Measurements from ENCODE around the gene AKAP7.

The AKAP7 gene

GRCh38 chr6:131169613-131170012 lies 34.3 kb downstream of the AKAP7 start:
- Histone ChIP-seq H3K36me3 (no peaks in the 10 kb centered on the region), H3K27me3 (ENCODE audit: insufficient read depth, low read depth, severe bottlenecking) (no peaks in the 10 kb centered on the region), H3K4me3 (ENCODE audit: low read depth, low read length) (no peak overlapping the region), H3K27ac (no peak overlapping the region), H3K9me3 (ENCODE audit: severe bottlenecking) (no peaks in the 10 kb centered on the region)
- DNase-seq, result no peak
- no peak for TF ChIP-seq CTCF (IDR thresholded peaks at IDR 0.05; ENCODE audit: low read depth, low read length)

DNA sequence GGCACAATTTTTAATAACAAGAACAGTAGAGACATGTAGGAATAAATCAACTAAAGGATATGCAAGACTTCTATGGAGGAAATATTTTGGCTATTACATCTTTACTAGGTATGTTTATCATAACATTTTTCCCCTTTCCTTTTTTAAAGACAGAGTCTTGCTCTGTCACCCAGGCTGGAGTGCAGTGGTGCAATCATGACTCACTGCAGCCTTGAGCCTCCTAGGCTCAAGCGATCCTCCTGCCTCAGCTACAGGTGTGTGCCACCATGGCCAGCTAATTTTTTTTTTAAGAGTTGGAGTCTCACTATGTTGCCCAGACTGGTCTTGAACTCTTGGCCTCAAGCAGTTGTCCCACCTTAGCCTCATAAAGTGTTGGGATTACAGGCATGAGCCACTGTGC lies 37.0 kb downstream of the AKAP7 start:
- Histone ChIP-seq H3K27me3 (ENCODE audit: insufficient read depth, low read depth, severe bottlenecking) (no peaks in the 10 kb centered on the region), H3K9me3 (ENCODE audit: severe bottlenecking) (no peaks in the 10 kb centered on the region), H3K4me3 (ENCODE audit: low read depth, low read length) (no peak overlapping the region), H3K36me3 (no peaks in the 10 kb centered on the region), H3K27ac (no peak overlapping the region)
- DNase-seq, result no peak
- no peak for TF ChIP-seq CTCF (IDR thresholded peaks at IDR 0.05; ENCODE audit: low read depth, low read length)

GRCh38 chr6:131173680-131174079 lies 38.4 kb downstream of the AKAP7 start:
- H3K27me3 ChIP-seq (ENCODE audit: insufficient read depth, low read depth, severe bottlenecking), result no peaks in the 10 kb centered on the region
- no peak for DNase-seq
- TF ChIP-seq CTCF (IDR thresholded peaks at IDR 0.05; ENCODE audit: low read depth, low read length), result no peak
- no peaks in the 10 kb centered on the region for H3K9me3 ChIP-seq (ENCODE audit: severe bottlenecking)
- no peak overlapping the region for H3K27ac ChIP-seq
- no peak overlapping the region for H3K4me3 ChIP-seq (ENCODE audit: low read depth, low read length)
- H3K36me3 ChIP-seq, result no peaks in the 10 kb centered on the region

DNA sequence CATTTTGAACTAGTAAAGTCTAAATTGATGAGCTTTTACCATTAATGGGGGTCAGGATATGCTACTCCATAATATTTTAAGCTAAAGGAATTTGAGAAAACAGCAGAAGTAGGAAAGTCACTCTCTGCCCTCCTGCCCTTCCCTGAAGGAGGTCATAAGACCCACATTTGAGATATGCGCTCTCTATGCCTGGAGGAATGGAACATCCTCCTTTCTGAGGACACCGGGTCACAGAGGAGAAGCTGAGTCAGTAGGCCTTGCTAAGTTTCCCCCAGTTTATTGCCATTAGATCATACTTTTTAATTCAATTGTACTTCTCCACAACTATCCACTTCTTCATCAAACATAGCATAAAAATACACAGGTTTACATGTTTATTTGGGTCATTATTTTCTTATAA lies 40.3 kb downstream of the AKAP7 start:
- no peak for TF ChIP-seq CTCF (IDR thresholded peaks at IDR 0.05; ENCODE audit: low read depth, low read length)

GRCh38 chr6:131177996-131178395 lies 42.7 kb downstream of the AKAP7 start:
- H3K4me3 ChIP-seq (ENCODE audit: low read depth, low read length), result no peak overlapping the region
- H3K36me3 ChIP-seq, result no peaks in the 10 kb centered on the region
- H3K27me3 ChIP-seq (ENCODE audit: insufficient read depth, low read depth, severe bottlenecking), result no peaks in the 10 kb centered on the region
- TF ChIP-seq CTCF (IDR thresholded peaks at IDR 0.05; ENCODE audit: low read depth, low read length), result no peak
- no peak for DNase-seq
- H3K27ac ChIP-seq, result no peak overlapping the region
- no peaks in the 10 kb centered on the region for H3K9me3 ChIP-seq (ENCODE audit: severe bottlenecking)

More for the DNA sequence above, 40.3 kb downstream of the AKAP7 start:
- Histone ChIP-seq H3K27ac (no peak overlapping the region), H3K36me3 (no peaks in the 10 kb centered on the region), H3K27me3 (ENCODE audit: insufficient read depth, low read depth, severe bottlenecking) (no peaks in the 10 kb centered on the region), H3K9me3 (ENCODE audit: severe bottlenecking) (no peaks in the 10 kb centered on the region), H3K4me3 (ENCODE audit: low read depth, low read length) (no peak overlapping the region)
- no peak for DNase-seq

- peak; percentile 14; the same call in 1 of the 2 replicates for TF ChIP-seq CTCF (IDR thresholded peaks at IDR 0.05; ENCODE audit: low read depth, low read length)
- H3K4me3 ChIP-seq (ENCODE audit: low read depth, low read length), result no peak overlapping the region
- H3K36me3 ChIP-seq, result no peaks in the 10 kb centered on the region
- no peaks in the 10 kb centered on the region for H3K27me3 ChIP-seq (ENCODE audit: insufficient read depth, low read depth, severe bottlenecking)
- no peak overlapping the region for H3K27ac ChIP-seq
- DNase-seq, result no peak
- H3K9me3 ChIP-seq (ENCODE audit: severe bottlenecking), result no peaks in the 10 kb centered on the region
These were observed 47.7 kb downstream of the AKAP7 start for GRCh38 chr6:131182991-131183425.
